Measurements from ENCODE around the gene TSFM. TPM values are rescaled to one million over a fixed set of nuclear protein-coding genes. Genes with fewer than 3 reads are reported as not detected.

TSFM gene
- total RNA-seq: 62.5 and 64.3 TPM in 2 replicates

GRCh38 chr12:57782608-57783465 is at the start of gene TSFM:
Gene TSFM, plus strand, starts transcription at chr12:57782787. Its CDS starts 15 bp downstream, at chr12:57782802.
- Mint-ChIP-seq H3K9me3 (no peaks in the 10 kb centered on the region), H3K27ac (peak within 1 kb of the TSS; percentile 99), H3K4me1 (peaks cover 30% of the 10 kb centered on the region), H3K4me3 (peak within 1 kb of the TSS; percentile 99), H3K36me3 (ENCODE audit: low read depth) (peaks cover 33% of the 10 kb centered on the region), H3K27me3 (no peaks in the 10 kb centered on the region)
- intact Hi-C loops (cut with micrococcal nuclease): loop anchor here (1.0 to 2.0 kb wide), 3 partner anchors 11 to 116 kb away; partner anchors contain the start of genes CTDSP2, EEF1AKMT3 and METTL1
- DNase-seq: peak; percentile 99

GRCh38 chr12:57733928-57734327 is 48.7 kb upstream of the TSFM start:
- H3K9me3 Mint-ChIP-seq: no peaks in the 10 kb centered on the region
- peaks cover 10% of the 10 kb centered on the region for H3K4me1 Mint-ChIP-seq
- H3K27ac Mint-ChIP-seq: no peak overlapping the region
- peaks cover 59% of the 10 kb centered on the region for H3K36me3 Mint-ChIP-seq (ENCODE audit: low read depth)
- DNase-seq: no peak
- intact Hi-C loops (cut with micrococcal nuclease): no loop called here
- H3K4me3 Mint-ChIP-seq: no peak overlapping the region
- no peaks in the 10 kb centered on the region for H3K27me3 Mint-ChIP-seq

- DNase-seq: no peak
- Mint-ChIP-seq H3K4me3 (no peak overlapping the region), H3K4me1 (peaks cover 16% of the 10 kb centered on the region), H3K36me3 (ENCODE audit: low read depth) (peaks cover 58% of the 10 kb centered on the region), H3K9me3 (no peaks in the 10 kb centered on the region), H3K27me3 (no peaks in the 10 kb centered on the region), H3K27ac (peak overlapping the region; percentile 3)
- intact Hi-C loops (cut with micrococcal nuclease): no loop called here
These were observed 48.0 kb upstream of the TSFM start for GRCh38 chr12:57734591-57734990.

- H3K4me3 Mint-ChIP-seq: no peak overlapping the region
- peaks cover 21% of the 10 kb centered on the region for H3K4me1 Mint-ChIP-seq
- peaks cover 51% of the 10 kb centered on the region for H3K36me3 Mint-ChIP-seq (ENCODE audit: low read depth)
- no peaks in the 10 kb centered on the region for H3K27me3 Mint-ChIP-seq
- peak overlapping the region; percentile 7 for H3K27ac Mint-ChIP-seq
- DNase-seq: no peak
- intact Hi-C loops (cut with micrococcal nuclease): no loop called here
- no peaks in the 10 kb centered on the region for H3K9me3 Mint-ChIP-seq
These were observed 47.3 kb upstream of the TSFM start for GRCh38 chr12:57735198-57735855.

- H3K27ac Mint-ChIP-seq: peak overlapping the region; percentile 60
- no peak overlapping the region for H3K4me3 Mint-ChIP-seq
- intact Hi-C loops (cut with micrococcal nuclease): no loop called here
- peaks cover 43% of the 10 kb centered on the region for H3K36me3 Mint-ChIP-seq (ENCODE audit: low read depth)
- no peak for DNase-seq
- peaks cover 28% of the 10 kb centered on the region for H3K4me1 Mint-ChIP-seq
- H3K27me3 Mint-ChIP-seq: no peaks in the 10 kb centered on the region
- no peaks in the 10 kb centered on the region for H3K9me3 Mint-ChIP-seq
These were observed 46.4 kb upstream of the TSFM start for GRCh38 chr12:57735952-57736740.

- no peak for DNase-seq
- peak overlapping the region; percentile 60 for H3K27ac Mint-ChIP-seq
- no peaks in the 10 kb centered on the region for H3K9me3 Mint-ChIP-seq
- intact Hi-C loops (cut with micrococcal nuclease): no loop called here
- H3K4me3 Mint-ChIP-seq: no peak overlapping the region
- H3K27me3 Mint-ChIP-seq: no peaks in the 10 kb centered on the region
- H3K4me1 Mint-ChIP-seq: peaks cover 30% of the 10 kb centered on the region
- H3K36me3 Mint-ChIP-seq (ENCODE audit: low read depth): peaks cover 37% of the 10 kb centered on the region
These were observed 45.7 kb upstream of the TSFM start for GRCh38 chr12:57736741-57737466.

- Mint-ChIP-seq H3K36me3 (ENCODE audit: low read depth) (peaks cover 30% of the 10 kb centered on the region), H3K27ac (no peak overlapping the region), H3K9me3 (no peaks in the 10 kb centered on the region), H3K4me3 (no peak overlapping the region), H3K27me3 (no peaks in the 10 kb centered on the region), H3K4me1 (peaks cover 35% of the 10 kb centered on the region)
- intact Hi-C loops (cut with micrococcal nuclease): no loop called here
- DNase-seq: no peak
These were observed 44.8 kb upstream of the TSFM start for GRCh38 chr12:57737467-57738460.

- H3K27ac Mint-ChIP-seq: peak within 1 kb of the TSS; percentile 74
- no peak for DNase-seq
- H3K36me3 Mint-ChIP-seq (ENCODE audit: low read depth): peaks cover 25% of the 10 kb centered on the region
- H3K9me3 Mint-ChIP-seq: no peaks in the 10 kb centered on the region
- peak within 1 kb of the TSS; percentile 59 for H3K4me3 Mint-ChIP-seq
- intact Hi-C loops (cut with micrococcal nuclease): no loop called here
- H3K27me3 Mint-ChIP-seq: no peaks in the 10 kb centered on the region
- H3K4me1 Mint-ChIP-seq: peaks cover 35% of the 10 kb centered on the region
These were observed 43.8 kb upstream of the TSFM start, which contains the start of gene AGAP2 for GRCh38 chr12:57738661-57739237. Gene AGAP2, minus strand, starts transcription at chr12:57738742. Its CDS starts 496 bp downstream, at chr12:57738246.

GRCh38 chr12:57739387-57739786 is 43.2 kb upstream of the TSFM start:
- Mint-ChIP-seq H3K4me3 (peak overlapping the region; percentile 59), H3K36me3 (ENCODE audit: low read depth) (peaks cover 23% of the 10 kb centered on the region), H3K9me3 (no peaks in the 10 kb centered on the region), H3K4me1 (peaks cover 41% of the 10 kb centered on the region), H3K27ac (peak overlapping the region; percentile 74), H3K27me3 (no peaks in the 10 kb centered on the region)
- intact Hi-C loops (cut with micrococcal nuclease): no loop called here
- no peak for DNase-seq

GRCh38 chr12:57739914-57740538 is 42.6 kb upstream of the TSFM start:
- Mint-ChIP-seq H3K27me3 (no peaks in the 10 kb centered on the region), H3K4me3 (peak overlapping the region; percentile 90), H3K36me3 (ENCODE audit: low read depth) (peaks cover 20% of the 10 kb centered on the region), H3K4me1 (peaks cover 41% of the 10 kb centered on the region), H3K9me3 (no peaks in the 10 kb centered on the region), H3K27ac (peak overlapping the region; percentile 29)
- intact Hi-C loops (cut with micrococcal nuclease): loop anchor here (5.0 to 10.0 kb wide), 3 partner anchors 263 to 675 kb away; partner anchors contain the start of gene ARHGAP9
- no peak for DNase-seq

- peak; percentile 95 for DNase-seq
- Mint-ChIP-seq H3K4me1 (peaks cover 46% of the 10 kb centered on the region), H3K4me3 (peak overlapping the region; percentile 90), H3K36me3 (ENCODE audit: low read depth) (peaks cover 20% of the 10 kb centered on the region), H3K27me3 (no peaks in the 10 kb centered on the region), H3K9me3 (no peaks in the 10 kb centered on the region), H3K27ac (peak overlapping the region; percentile 87)
- intact Hi-C loops (cut with micrococcal nuclease): loop anchor here (5.0 to 10.0 kb wide), 3 partner anchors 264 to 676 kb away; partner anchors contain the start of gene ARHGAP9
These were observed 41.8 kb upstream of the TSFM start for GRCh38 chr12:57740656-57741412.
